ENCODE measurements around the gene NRXN3.

- no peak for TF ChIP-seq LEF1 (IDR thresholded peaks at IDR 0.05; ENCODE audit: borderline replicate concordance)
- TF ChIP-seq ELF4 (IDR thresholded peaks at IDR 0.05): no peak
- no peak for TF ChIP-seq HDGF (IDR thresholded peaks at IDR 0.05; ENCODE audit: borderline replicate concordance)
- no peak for TF ChIP-seq BHLHE40 (IDR thresholded peaks at IDR 0.05; ENCODE audit: borderline replicate concordance)
- TF ChIP-seq PKNOX1 (IDR thresholded peaks at IDR 0.05): no peak
- no peak for TF ChIP-seq SP1 (IDR thresholded peaks at IDR 0.05)
Measured at GRCh38 chr14:79437951-79438350, 1267.8 kb downstream of the NRXN3 start.

Measured in HEK293T (cell line).